NCI-H2107 treated with DMSO at 0.1 percent for 48 hours (cell line): Measurements from ENCODE around the gene NKPD1.

Source experiments
- DNase-seq: peaks from one replicate; lab custom pipeline; 2025; ENCODE audit not compliant: unreplicated experiment; lab: John Stamatoyannopoulos, UW

NKPD1 gene

DNA sequence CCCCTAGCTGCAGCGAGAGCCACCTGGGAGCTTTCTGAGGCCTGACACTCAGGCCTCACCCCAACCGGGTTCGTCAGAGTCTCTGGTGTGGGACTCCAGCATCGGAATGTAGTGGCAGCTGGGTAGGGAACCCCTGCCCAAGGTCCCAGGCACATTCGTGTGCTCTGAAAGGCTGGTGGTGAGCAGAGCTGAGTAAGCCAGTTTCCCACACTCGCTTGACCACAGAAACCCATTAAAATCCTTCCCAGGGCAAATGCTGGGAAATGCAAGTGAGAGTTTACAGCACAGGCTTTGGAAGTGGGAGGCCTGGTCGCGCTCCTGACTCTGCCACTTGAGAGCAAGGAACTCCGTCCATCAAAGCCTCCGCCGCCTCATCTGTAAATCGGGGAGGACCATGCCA is 13.0 kb upstream of the NKPD1 start:
- no peak for DNase-seq

DNA sequence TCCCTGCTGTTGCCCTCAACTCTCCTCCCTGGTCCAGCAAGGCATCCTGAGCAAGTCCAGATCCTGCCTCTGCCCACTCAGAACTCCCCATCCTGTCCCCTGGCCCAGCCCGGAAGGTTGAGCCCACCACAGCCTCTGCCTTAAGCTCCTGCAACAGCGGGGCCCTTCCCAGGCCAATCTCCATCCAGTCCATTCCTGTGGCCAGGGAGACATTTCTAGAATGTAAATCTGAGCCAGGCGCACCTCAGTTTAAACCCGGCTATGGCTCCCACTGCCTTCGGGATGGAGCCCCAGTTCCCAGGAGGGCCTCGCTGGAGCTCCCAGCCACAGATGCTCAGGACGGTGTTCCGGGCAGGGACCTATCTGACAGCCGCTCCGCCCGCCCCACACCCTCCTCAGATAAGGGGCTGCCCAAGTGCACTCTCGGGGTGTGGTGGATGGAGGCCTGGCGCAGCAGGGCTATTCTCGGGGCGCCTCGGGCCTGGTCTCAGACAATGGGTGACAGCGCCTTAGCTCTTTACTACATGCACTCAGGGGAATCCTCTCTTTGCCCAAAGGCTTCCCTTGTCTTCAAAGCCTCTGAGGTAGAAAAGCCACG is 11.9 kb upstream of the NKPD1 start:
- no peak for DNase-seq

DNA sequence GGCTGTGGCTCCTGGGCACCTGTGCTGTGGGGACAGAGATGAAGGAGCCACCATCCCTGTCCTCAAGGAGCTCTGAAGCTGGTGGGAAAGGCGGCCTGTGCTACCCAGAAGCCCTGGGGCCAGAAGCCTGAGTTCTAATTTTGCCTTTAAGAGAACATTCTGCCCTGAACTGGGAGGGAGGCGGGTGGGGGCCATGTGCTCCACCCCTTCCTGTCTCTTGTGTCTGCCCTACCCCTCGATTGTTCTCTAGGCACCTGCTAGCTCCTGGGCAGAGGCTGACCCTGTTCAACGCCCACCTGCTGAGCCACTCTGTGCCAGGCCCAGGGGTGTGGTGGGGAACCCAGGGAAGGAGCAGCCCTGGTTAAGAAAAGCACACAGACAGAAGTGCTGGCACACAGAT is 11.4 kb upstream of the NKPD1 start:
- no peak for DNase-seq

DNA sequence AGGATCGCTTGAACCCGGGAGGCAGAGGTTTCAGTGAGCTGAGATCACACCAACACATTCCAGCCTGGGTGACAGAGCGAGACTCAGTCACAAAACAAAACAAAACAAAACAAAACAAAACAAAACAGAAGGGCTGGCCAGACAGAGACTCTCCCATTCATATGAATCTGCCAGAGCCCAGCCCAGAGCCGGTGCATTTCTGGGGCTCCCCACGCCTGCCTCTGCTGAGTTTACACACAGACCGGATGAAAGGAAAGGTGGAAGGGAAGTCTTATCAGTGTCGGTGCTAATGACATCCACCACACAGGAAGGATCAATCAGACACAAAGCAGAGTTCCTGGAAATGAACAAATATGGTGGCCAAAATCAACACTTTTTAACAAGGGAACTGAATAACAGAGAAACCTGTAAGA is 10.4 kb upstream of the NKPD1 start:
- DNase-seq = no peak

DNA sequence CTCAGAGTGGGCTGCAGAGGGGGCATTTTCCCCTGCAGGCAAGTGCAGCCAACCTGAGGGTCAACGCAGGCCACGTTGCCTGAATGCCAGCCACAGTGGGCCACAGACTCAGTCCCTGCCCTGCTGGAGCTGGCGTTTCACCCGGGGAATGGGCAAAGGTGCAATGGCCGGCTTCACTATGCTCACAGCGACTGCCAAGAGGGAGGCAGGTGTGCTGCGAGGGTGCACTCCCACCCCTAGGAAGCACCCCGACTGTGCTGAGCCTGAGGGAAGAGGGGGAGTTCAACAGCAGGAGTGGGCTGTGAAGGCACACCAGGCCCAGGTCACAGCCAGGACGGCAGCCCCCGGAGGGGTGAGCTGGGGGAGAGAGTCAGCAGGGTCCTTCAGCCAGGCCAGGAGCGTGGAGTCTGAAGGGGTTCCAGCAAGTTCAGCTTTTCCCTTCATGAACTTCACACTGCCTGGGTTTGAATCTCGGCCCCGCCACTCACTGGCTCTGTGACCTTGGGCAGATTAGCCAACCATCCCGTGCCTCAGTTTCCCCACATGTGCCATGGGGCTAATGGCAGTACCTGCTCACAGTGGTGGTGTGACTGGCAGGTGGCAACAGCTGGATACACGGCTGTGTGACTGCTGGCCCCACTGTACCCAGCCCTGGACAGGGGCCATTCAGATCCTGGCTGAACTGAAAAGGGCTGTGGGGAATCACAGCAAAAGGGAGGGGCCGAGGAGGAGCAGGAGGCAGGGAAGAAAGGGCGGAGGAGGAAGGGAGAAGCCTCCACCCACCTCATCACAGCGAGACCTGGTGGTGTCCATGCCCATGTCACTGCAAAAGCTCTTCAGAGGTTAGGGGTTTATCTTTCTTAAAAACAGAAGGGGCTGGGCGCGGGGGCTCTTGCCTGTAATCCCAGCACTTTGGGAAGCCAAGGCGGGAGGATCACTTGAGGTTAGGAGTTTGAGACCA is 9.6 kb upstream of the NKPD1 start:
- DNase-seq = no peak

DNA sequence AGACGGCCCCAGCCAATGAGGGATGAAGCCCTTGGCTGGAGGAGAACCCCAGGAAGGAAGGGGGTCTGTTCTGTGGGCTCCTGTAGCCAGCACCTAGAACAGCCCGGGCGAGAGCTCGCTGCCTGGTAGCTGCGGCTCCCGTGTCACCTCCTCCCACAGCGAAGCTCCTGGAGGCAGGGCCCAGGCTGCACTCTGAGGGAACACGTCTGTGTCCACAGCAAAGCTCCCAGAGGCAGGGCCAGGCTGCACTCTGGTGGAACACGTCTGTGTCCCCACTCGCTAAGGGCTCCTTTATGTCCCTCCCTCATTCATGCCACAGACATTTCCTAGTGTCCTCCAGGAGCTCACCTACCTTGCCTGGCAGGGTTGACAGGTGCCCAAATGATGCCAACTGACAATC is 8.8 kb upstream of the NKPD1 start:
- no peak for DNase-seq

DNA sequence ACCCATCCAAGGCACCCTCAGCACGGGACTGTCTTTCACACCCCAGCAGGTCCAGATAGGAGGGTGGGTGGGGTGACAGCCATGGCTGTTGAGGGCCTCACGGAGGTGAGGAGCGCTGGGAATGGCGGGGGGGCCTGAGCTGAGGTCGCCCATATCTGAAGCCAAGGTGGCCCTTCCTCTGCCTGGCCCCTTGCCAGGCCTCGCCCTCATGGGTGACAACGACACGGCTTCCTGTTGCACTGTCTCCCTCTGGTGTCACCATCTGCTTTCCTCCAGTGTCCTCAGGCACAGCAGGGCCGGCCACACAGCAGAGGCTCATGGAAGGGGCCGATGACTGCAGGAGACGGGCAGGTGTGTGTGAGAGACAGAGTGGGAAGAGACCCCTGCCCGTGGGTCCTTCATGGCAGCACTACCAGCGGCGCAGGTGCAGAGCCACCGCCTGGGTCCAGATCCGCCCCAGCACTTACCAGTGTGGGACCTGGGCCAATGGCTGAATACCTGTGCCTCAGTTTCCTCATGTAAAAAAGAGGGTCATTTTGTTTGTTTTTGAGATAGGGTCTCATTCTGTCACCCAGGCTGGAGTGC is 8.1 kb upstream of the NKPD1 start:
- no peak for DNase-seq

DNA sequence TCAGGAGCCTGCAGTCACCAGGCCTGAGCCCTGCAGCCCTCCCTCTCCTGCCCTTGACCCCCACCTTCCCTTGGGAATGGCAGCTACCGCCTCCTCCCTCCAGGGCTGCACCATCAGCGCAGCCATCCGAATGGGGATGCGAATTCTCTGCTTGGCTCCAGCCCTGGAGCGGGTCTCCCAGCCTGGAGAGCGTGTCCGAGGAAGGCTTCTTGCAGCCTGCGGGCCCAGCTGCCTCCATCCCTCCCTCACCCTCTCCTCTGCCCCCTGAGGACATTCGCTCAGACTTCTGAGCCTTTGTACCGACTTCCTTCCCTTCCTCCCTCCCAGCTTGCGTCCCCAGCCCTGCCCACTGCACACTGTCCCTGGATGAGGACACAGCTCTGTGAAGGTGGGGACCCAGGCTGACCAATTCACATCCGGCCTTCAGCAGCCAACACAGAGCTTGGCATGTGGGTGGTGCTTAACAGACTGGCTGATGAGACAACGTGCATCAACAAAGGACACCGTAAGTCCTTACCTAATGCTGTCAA is 6.0 kb upstream of the NKPD1 start:
- no peak for DNase-seq

DNA sequence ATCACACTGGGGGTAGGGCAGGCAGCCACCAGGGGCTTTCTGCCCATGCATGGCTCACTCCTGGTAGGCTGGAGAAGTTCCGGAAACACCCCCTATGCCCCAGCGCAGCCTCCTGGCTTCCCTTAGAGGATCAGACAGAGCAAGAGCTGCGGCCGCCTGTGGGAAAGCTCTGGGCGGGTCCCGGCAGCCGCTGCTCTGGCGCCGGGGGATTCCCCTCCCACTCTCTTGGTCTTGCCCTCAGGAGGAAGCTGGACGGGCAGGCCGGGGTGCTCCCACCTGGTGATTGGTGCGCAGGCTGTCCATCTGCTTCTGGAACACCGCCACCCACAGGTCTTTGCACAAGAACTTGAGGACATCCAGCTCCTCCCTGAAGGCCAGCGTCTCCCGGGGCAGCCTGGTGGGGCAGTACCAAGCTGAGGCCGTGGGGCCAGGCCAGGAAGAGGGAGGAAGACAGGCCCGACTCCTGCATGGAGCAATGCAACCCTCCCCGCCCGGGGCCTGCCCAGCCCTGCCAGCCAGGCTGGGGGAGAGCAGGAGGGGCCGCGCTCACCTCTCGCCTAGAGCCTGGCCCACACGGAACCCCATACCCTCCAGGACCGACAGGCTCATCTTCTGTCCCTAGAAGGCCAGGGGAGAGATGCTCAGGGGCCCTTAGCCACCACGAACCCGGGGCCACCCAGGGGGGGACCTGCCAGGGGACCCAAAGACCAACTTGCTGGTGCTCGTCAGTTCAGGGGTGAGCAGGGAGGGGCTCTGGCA is 4.0 kb upstream of the NKPD1 start:
- no peak for DNase-seq

DNA sequence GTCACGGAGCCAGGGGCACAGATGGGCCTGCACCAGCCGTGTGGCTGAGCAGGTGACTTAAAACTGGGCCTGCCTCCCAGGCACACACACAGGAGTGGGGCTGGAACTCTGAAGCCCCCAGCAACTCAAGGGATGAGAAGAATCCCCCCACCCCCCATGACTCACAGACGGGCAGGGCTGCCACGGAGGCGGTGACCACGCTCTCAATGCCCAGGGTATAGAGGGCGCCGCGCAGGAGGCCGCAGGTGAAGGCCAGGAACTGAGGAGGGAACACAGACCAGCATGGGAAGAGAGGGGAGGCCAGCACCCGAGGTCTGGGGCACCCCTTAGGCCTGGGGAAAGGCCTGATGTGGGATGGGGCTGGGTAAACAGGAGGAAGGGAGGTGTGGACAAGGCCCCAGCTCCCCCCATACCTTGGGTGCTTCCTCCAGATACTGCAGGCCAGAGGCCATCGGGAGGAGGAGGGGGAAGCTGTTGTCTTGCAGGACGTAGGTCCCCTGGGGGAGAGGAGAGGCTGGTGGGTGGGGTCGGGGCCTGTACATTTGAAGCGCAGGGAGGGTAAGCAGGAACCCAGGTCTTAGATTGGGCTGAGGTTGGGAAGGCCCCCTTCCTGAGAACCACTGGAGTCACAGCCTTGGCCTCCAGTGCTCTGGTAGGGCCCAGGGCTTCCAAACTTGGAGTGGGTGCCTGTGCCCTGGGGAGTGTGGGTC is 3.1 kb upstream of the NKPD1 start:
- no peak for DNase-seq

DNA sequence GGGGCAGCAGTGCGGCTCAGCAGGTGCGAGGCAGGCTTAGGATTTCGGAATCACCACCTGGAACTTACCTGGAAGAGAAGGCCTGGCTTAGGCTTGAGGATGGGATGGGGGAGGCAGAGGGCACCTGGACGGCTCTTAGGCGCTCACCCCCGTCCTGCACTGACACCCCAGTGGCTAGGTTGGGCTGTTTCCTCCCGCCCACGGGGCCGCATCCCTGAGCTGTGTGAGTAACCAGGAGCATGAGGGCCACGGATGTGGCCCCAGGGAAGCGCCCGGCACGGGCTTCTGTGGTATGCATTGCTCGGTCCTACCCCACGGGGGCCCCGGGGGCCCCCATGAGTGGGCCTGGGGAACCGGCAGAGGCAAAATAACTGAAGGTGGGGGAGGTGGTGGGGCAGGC is 2.4 kb upstream of the NKPD1 start:
- DNase-seq = no peak

DNA sequence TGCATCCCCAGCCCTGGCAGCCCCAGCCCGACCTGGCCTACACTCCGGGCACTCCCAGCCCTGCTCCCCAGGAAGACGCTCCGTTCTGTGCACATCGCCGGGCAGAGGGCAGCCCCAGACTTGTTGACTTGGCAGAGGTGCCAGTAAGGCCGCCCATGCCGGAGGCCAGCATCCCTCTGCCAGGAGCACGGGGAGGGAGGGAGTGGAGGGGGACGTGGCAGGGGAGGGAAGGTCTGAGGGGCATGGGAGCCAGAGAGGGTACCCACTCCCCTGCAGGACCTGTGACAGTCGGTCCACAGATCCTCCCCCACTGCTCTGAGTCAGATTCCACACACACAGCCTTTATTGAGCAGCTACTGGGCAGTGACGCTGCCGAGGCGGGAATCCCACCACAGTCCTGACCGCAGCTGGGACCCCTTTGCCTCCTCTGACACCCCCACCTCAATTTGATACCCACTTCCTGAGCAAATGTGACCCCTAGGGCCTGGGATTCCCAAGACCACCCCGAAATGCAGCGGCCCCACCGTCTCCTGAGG is 1.9 kb upstream of the NKPD1 start:
- DNase-seq = peak; percentile 27

DNA sequence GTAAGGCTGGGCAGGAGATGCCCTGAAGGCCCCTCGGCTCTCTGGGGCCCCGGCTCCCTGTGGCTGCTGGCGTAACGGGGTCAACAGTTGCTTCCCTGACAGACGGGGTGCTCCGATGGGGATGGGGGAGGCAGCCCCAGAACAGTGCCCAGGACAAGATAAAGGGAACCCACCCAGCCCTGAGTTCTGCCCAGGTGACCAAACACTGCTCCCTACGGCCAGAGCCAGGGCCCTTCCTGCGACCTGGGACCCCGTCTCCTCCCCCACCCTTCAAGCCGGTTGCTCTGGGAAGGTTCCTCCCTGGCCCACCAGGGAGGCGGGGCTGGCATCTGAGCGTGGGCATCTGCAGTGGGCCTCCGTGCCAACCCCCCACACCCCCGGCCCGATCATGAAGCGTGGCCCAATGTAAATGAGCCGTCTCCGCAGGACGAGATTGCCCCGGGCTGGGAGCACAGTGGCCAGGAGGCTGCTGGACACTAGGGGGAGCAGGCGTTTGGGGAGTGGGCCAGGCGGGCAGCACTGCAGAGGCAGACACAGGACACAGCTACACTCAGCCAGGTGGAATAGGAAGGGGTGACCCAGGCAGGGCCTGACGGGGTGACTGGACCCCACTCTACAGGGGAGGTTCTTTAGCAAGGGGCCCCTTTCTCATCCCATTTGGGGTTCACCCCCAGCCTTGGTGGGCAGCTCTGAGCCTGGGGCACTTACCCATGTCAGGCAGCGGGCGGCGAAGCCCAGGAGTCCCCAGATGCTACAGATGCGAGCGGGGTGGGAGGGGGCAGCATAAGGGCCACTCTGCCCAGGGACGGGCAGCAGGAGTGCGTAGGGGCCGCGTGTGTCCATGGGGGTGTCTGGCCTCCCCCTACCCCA is 1.2 kb upstream of the NKPD1 start:
- no peak for DNase-seq

DNA sequence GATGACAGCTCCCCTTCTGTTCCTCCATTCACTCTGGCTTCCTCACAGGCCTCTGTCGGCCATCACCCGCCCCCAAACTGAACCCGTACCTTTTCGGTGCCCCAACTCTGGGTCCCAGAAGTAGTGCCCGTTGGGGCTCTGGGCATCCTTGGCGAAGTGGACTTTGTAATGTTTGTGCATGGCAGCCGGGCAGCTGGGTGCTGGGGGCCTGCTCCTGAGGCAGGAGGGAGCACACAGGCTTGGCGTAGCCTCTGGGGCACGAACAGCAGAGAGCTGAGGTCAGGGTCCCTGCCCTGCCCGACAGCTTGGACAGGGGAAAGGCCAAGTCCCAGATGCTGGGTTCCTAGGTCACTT is 834 bp downstream of the NKPD1 start:
- no peak for DNase-seq

DNA sequence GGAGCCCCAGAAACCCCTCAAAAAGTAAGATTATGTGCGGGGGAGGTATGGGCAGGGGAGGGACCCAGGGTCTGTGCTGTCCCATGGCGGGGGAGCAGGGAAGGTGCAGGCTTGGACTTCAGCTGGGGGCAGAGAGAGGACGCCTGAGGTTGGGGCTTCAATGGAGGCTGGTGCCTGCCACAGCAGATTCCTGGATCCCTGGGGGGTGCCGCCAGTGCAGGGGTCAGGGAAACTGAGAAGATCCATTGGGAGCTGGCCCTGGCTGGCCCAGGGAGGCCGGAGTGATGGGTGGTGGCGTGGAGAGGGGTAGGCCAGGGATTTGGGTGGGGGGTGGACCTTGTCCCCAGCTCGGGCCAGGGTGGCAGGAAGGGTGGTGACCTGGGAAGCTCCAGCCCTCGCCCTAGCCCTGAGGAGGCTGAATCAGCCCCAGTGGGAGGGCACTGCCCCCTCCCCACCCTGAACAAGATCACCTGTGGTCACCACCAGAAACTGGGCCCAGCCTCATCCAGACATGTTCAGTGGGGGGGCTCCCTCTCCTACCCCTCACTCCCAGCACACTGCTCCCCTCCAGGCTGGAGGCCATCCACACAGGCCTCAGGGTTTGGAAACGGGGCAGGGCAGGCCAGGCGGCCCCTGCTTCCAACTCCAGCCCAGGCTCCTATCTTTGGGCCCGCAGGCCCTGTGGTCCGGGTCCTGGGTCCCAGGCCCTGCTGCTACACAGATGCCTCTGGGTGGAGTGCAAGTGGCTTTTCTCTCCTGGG is 1.4 kb downstream of the NKPD1 start:
- no peak for DNase-seq

DNA sequence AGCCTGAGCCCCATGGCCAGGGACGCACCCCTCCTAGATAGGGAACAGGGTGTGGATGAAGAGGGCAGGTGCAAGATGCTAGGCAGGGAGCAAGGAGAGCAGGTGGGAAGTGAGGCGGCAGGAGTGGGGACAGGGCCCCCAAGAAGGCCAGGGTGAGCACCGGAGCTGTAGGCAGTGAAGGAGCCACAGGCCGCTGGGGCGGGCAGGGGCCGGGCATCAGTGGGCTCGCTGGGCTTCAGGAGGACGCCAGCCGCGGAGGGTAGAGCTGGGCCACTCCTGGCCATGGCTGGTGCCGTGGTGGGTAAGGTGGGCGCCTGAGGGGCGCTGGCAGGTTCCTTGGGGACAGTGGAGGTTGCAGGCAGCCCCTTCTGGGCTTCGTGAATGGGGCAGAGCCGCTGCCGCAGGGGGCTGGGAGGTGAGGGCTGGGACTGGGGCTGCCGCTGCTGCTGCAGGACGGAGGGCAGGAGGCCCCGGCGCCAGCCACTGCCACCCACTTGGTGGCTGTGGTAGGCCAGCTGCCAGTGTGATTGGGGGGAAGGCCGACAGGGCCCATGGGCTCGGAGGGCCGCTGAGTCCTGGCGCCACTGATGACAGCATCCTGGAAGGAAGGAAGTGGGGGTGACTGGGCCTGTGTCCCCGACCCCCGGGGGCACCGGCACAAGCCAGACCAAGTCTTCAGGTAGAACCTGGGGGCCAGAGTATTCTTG is 2.1 kb downstream of the NKPD1 start:
- no peak for DNase-seq

DNA sequence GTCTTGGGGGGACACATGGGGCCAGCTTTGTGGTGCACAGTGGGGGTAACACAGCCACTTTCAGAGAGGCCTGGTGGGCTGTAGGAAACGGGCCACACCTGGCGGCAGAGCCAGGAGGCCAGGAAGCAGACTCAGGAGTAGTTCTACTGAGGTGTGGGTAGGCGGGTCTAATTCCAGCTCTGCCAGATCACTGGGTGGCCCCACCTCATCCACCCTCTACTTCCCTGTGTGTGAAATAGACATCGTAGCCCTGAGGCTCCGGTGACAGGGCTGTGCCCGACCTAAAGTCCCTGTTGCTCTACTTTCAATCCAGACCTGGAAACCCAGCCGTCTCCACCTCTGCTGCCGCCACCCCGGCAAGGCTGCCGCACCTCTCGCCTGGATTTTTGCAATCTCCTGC is 4.0 kb downstream of the NKPD1 start:
- DNase-seq = no peak

DNA sequence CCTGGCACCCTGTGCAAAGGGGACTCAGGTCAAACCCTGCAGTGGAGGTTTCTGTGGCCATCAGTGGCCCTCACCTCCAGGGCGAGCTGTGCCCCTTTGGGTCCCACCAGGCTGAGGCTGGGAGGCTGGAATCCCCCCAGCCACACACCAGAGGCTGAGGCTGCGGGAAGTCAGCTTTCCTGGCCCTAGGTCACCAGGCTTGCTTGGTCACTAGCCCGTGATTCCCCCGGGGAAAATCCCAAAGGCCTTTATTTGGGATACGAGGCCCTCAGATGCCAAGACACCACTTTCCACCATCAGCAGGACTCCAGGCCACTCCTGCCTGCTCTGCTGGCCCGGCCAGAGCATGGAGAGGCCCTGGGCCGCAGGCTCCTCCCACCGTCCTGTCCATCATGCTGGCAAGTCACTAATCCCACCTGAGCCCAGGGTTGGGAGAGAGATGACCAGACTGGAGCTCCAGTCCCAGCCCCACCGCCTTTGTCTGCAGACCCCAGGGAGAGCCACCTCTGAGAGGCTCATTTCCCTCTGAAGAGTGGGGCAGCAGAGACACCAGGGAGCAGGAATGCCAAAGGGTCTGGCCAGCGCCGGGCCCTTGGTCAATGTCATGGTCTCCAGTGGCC is 4.7 kb downstream of the NKPD1 start:
- DNase-seq = no peak
